KOPT-K1 (cell line): ENCODE data around the gene PDZD8.
A peak's percentile ranks its signal among the peaks of the same experiment; 100 is the strongest.
"Not testable (repeated sequence)": the region's sequence is repeated elsewhere in the genome, so short reads cannot be mapped to it uniquely, and the experiment has no call there.

Experiments
- H3K27ac ChIP-seq: fragments of 200-600 bp; sonication (generic); 2 replicates; pipeline ENCODE4 v1.5.1; 2016; ENCODE audit warnings: antibody characterized with exemption, mild to moderate bottlenecking, low read depth, low read length; ENCODE audit not compliant: poor library complexity, severe bottlenecking
- H3K36me3 ChIP-seq: fragments of 200-600 bp; sonication (generic); 2 replicates; pipeline ENCODE4 v1.5.1; 2017; ENCODE audit warnings: antibody characterized with exemption, mild to moderate bottlenecking, low read length, moderate library complexity; ENCODE audit not compliant: insufficient read depth
- H3K9me3 ChIP-seq: fragments of 200-600 bp; sonication (generic); 2 replicates; pipeline ENCODE4 v1.5.1; 2017; ENCODE audit warnings: antibody characterized with exemption, low read length, mild to moderate bottlenecking; ENCODE audit not compliant: insufficient read depth, poor library complexity, severe bottlenecking

The PDZD8 gene

GRCh38 chr10:117303451-117303850 lies 71.8 kb downstream of the PDZD8 start:
- peaks cover 13% of the 10 kb centered on the region for H3K36me3 ChIP-seq
- peaks cover 35% of the 10 kb centered on the region for H3K9me3 ChIP-seq
- H3K27ac ChIP-seq, result not testable (repeated sequence)

GRCh38 chr10:117300671-117301070 lies 74.6 kb downstream of the PDZD8 start:
- Histone ChIP-seq H3K9me3 (peaks cover 35% of the 10 kb centered on the region), H3K27ac (no peak overlapping the region), H3K36me3 (peaks cover 13% of the 10 kb centered on the region)

- H3K27ac ChIP-seq, result no peak overlapping the region
- peaks cover 29% of the 10 kb centered on the region for H3K9me3 ChIP-seq
- peaks cover 8% of the 10 kb centered on the region for H3K36me3 ChIP-seq
Measured at GRCh38 chr10:117299435-117299834, 75.8 kb downstream of the PDZD8 start.

- Histone ChIP-seq H3K36me3 (no peaks in the 10 kb centered on the region; the same call in 1 of the 2 replicates), H3K27ac (no peak overlapping the region), H3K9me3 (peaks cover 21% of the 10 kb centered on the region)
Measured at GRCh38 chr10:117298219-117298618, 77.0 kb downstream of the PDZD8 start.

GRCh38 chr10:117294735-117295134 lies 80.5 kb downstream of the PDZD8 start:
- H3K27ac ChIP-seq, result no peak overlapping the region
- no peaks in the 10 kb centered on the region; the same call in 1 of the 2 replicates for H3K36me3 ChIP-seq
- H3K9me3 ChIP-seq, result peaks cover 9% of the 10 kb centered on the region

GRCh38 chr10:117294039-117294645 lies 81.1 kb downstream of the PDZD8 start:
- Histone ChIP-seq H3K9me3 (peaks cover 3% of the 10 kb centered on the region), H3K27ac (no peak overlapping the region), H3K36me3 (peaks cover 5% of the 10 kb centered on the region)

GRCh38 chr10:117290872-117291271 lies 84.4 kb downstream of the PDZD8 start:
- H3K27ac ChIP-seq, H3K36me3 ChIP-seq, H3K9me3 ChIP-seq: not testable (repeated sequence)

- peaks cover 19% of the 10 kb centered on the region for H3K36me3 ChIP-seq
- H3K27ac ChIP-seq, result peak overlapping the region; percentile 82
- no peaks in the 10 kb centered on the region for H3K9me3 ChIP-seq
Measured at GRCh38 chr10:117284716-117285494, 90.3 kb downstream of the PDZD8 start.

GRCh38 chr10:117277675-117278074 lies 97.6 kb downstream of the PDZD8 start:
- Histone ChIP-seq H3K27ac (no peak overlapping the region), H3K36me3 (peaks cover 38% of the 10 kb centered on the region), H3K9me3 (no peaks in the 10 kb centered on the region)

- Histone ChIP-seq H3K9me3 (no peaks in the 10 kb centered on the region), H3K36me3 (peaks cover 59% of the 10 kb centered on the region)
Measured at GRCh38 chr10:117275121-117275520, 100.1 kb downstream of the PDZD8 start.

GRCh38 chr10:117274509-117274908 lies 100.7 kb downstream of the PDZD8 start:
- Histone ChIP-seq H3K27ac (no peak overlapping the region), H3K36me3 (peaks cover 65% of the 10 kb centered on the region), H3K9me3 (no peaks in the 10 kb centered on the region)

More at GRCh38 chr10:117275121-117275520, 100.1 kb downstream of the PDZD8 start:
- no peak overlapping the region for H3K27ac ChIP-seq

GRCh38 chr10:117273980-117274379 lies 101.3 kb downstream of the PDZD8 start:
- H3K27ac ChIP-seq, result no peak overlapping the region
- H3K9me3 ChIP-seq, result no peaks in the 10 kb centered on the region
- peaks cover 70% of the 10 kb centered on the region for H3K36me3 ChIP-seq

GRCh38 chr10:117272195-117273076 lies 102.8 kb downstream of the PDZD8 start:
- Histone ChIP-seq H3K9me3 (no peaks in the 10 kb centered on the region), H3K36me3 (peaks cover 70% of the 10 kb centered on the region), H3K27ac (no peak overlapping the region)

- Histone ChIP-seq H3K27ac (no peak overlapping the region), H3K9me3 (no peaks in the 10 kb centered on the region)
Measured at GRCh38 chr10:117271427-117271826, 103.8 kb downstream of the PDZD8 start.

GRCh38 chr10:117268907-117269306 lies 106.3 kb downstream of the PDZD8 start:
- Histone ChIP-seq H3K9me3 (no peaks in the 10 kb centered on the region), H3K36me3 (peaks cover 40% of the 10 kb centered on the region), H3K27ac (peak overlapping the region; percentile 82)

More at GRCh38 chr10:117271427-117271826, 103.8 kb downstream of the PDZD8 start:
- H3K36me3 ChIP-seq, result peaks cover 61% of the 10 kb centered on the region
